Measurements from ENCODE around the gene C19orf85. TPM values are rescaled to one million over a fixed set of nuclear protein-coding genes. Genes with fewer than 3 reads are reported as not detected.

Gene C19orf85
- total RNA-seq, 1 donor from 2014 or later, result not detected

DNA sequence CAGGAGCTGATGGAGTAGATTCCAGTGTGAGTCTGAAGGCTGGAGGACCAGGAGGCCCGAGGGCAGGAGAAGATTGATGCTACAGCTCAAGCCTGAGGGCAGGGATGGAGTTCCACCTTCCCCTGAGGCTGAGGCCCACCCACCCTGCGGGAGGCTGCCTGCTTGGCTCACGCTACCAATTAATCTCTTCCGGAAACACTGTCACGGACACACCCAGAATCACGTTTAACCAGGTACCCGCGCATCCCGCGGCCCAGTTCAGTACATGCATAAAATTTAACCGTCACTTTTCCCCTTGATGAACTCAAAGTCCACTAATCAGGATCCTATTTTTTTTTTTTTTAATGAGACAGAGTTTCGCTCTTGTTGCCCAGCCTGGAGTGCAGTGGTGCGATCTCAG is 6.7 kb upstream of the C19orf85 start:
- no peak for TF ChIP-seq CTCF (IDR thresholded peaks at IDR 0.05)
- ATAC-seq, result no peak
- Histone ChIP-seq H3K27me3 (ENCODE audit: low read depth) (no peaks in the 10 kb centered on the region), H3K36me3 (no peaks in the 10 kb centered on the region), H3K9me3 (no peaks in the 10 kb centered on the region), H3K4me1 (peaks cover 6% of the 10 kb centered on the region), H3K4me3 (no peak overlapping the region), H3K27ac (no peak overlapping the region)
- intact Hi-C loops (cut with DNase I), result no loop called here
- DNase-seq, result no peak

GRCh38 chr19:55468054-55468393 is 3.5 kb upstream of the C19orf85 start:
- no peak overlapping the region for H3K4me3 ChIP-seq
- no peaks in the 10 kb centered on the region for H3K9me3 ChIP-seq
- DNase-seq (no peak), ATAC-seq (no peak)
- H3K27me3 ChIP-seq (ENCODE audit: low read depth), result no peaks in the 10 kb centered on the region
- no peaks in the 10 kb centered on the region for H3K36me3 ChIP-seq
- TF ChIP-seq CTCF (IDR thresholded peaks at IDR 0.05), result no peak
- H3K4me1 ChIP-seq, result no peaks in the 10 kb centered on the region
- no peak overlapping the region for H3K27ac ChIP-seq
- intact Hi-C loops (cut with DNase I), result no loop called here

DNA sequence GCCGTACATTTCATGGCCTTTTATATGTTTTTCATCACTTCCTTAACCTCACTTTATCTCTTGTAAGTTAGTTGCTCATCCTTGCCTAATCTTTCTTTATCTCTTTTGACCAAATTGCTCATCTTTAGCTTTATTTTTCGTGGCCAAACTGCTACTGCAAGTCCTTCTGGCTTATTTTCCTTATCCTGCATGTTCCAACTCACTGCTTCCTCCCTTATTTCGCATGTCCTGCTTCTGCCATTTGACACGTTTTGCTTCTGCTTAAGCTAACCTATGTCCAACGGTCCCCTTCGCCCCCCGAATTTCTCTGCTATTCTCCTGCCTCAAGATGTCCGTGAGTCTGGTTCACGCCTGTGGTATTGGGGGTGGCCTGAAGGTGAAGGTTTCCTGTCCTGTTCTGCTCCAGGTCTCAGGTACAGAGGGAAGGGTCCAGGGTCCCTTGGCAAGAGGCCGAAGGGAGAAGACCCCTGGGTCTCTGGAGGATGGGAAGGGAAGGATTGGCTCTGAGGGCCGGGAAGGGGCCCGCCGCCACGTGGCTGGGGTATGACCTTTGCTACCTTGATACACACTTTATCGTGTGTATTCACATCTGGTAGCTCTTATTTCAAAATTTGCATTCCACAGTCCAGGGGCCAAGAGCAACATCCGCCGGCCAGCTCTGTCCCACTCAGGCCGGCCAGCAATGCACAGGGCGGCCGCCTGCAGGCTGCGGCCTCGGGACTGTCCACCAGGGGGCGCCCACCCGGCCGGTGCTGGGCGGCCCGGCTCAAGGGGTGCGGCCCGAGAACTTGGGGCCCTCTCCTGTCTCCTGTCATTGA is 2.9 kb upstream of the C19orf85 start:
- peaks cover 4% of the 10 kb centered on the region for H3K4me1 ChIP-seq
- no peak overlapping the region for H3K27ac ChIP-seq
- H3K27me3 ChIP-seq (ENCODE audit: low read depth), result no peaks in the 10 kb centered on the region
- intact Hi-C loops (cut with DNase I), result no loop called here
- no peaks in the 10 kb centered on the region for H3K36me3 ChIP-seq
- DNase-seq (peak; percentile 79), ATAC-seq (peak; percentile 87 to 90)
- H3K4me3 ChIP-seq, result no peak overlapping the region
- H3K9me3 ChIP-seq, result no peaks in the 10 kb centered on the region
- TF ChIP-seq CTCF (IDR thresholded peaks at IDR 0.05), result peak; percentile 100

GRCh38 chr19:55466241-55466614 is 1.7 kb upstream of the C19orf85 start:
- no peaks in the 10 kb centered on the region for H3K27me3 ChIP-seq (ENCODE audit: low read depth)
- no peak overlapping the region for H3K4me3 ChIP-seq
- no peak for TF ChIP-seq CTCF (IDR thresholded peaks at IDR 0.05)
- DNase-seq, result no peak
- peaks cover 6% of the 10 kb centered on the region for H3K4me1 ChIP-seq
- no peaks in the 10 kb centered on the region for H3K9me3 ChIP-seq
- ATAC-seq, result no peak
- intact Hi-C loops (cut with DNase I), result no loop called here
- no peak overlapping the region for H3K27ac ChIP-seq
- H3K36me3 ChIP-seq, result no peaks in the 10 kb centered on the region

GRCh38 chr19:55465460-55466240 is 1.1 kb upstream of the C19orf85 start:
- no peak for TF ChIP-seq CTCF (IDR thresholded peaks at IDR 0.05)
- intact Hi-C loops (cut with DNase I), result no loop called here

More at GRCh38 chr19:55465460-55466240, 1.1 kb upstream of the C19orf85 start:
- DNase-seq (no peak), ATAC-seq (no peak)
- Histone ChIP-seq H3K27ac (no peak overlapping the region), H3K9me3 (no peaks in the 10 kb centered on the region), H3K27me3 (ENCODE audit: low read depth) (no peaks in the 10 kb centered on the region), H3K4me1 (peaks cover 10% of the 10 kb centered on the region), H3K36me3 (no peaks in the 10 kb centered on the region), H3K4me3 (no peak overlapping the region)

All from lower lobe of right lung (tissue), 2 donors.